HepG2 (cell line): ENCODE results near the gene GABBR2. TPM values are rescaled to one million over a fixed set of nuclear protein-coding genes. Genes with fewer than 3 reads are reported as not detected.
"Not testable (repeated sequence)": the region's sequence is repeated elsewhere in the genome, so short reads cannot be mapped to it uniquely, and the experiment has no call there.

Source experiments
- ATAC-seq: fragments of 200-7000 bp; cut with Tn5 transposase; 3 replicates; pipeline ENCODE4 v1.9.1; 2020; ENCODE audit warnings: mild to moderate bottlenecking, moderate library complexity
- BruUV-seq: library from RNA; stranded (reverse); fragments of 400-500 nt; replicated peaks from 2 replicates; lab custom pipeline; 2021; lab: Mats Ljungman, UMichigan
- CTCF ChIA-PET: fragments of 300-600 bp; formaldehyde crosslinking; extraction: SDS; loops from one replicate; lab custom pipeline; 2021; ENCODE audit warnings: low total read pairs, inconsistent platforms, low intra/inter-chr PET ratio; lab: Yijun Ruan, JAX
- POLR2A ChIA-PET: fragments of 350-600 bp; sonication (Branson Sonifier 250); formaldehyde crosslinking; loops from one replicate; lab custom pipeline; 2020; ENCODE audit warnings: antibody characterized with exemption, inconsistent platforms; lab: Yijun Ruan, JAX
- DNase-seq: peaks from one replicate; pipeline ENCODE4 v3.0.0-alpha.2; 2015; ENCODE audit warnings: low spot score
- FAIRE-seq: peaks from 3 replicates; lab custom pipeline; 2011; peaks lifted over from hg19 to GRCh38; lab: Jason Lieb, UNC
- H2AFZ ChIP-seq: one replicate; pipeline ENCODE4 v1.6.1; 2011; ENCODE audit warnings: low read length, inconsistent platforms
- H3K27ac ChIP-seq: fragments of 300-600 bp; 3 replicates; pipeline ENCODE4 v1.8.0; 2011; ENCODE audit warnings: mixed run types, mild to moderate bottlenecking, mixed read lengths, low read length, inconsistent platforms; ENCODE audit not compliant: insufficient read depth; ENCODE audit errors: extremely low read length
- H3K27me3 ChIP-seq, 2 experiments: fragments of 200-600 bp in 1 of 2; 2 replicates in 1 of 2; 3 replicates in 1 of 2; pipeline versions ENCODE4 v1.6.0 to v1.8.0; 2011; ENCODE audit warnings: low read length in 2 of 2, mild to moderate bottlenecking in 2 of 2, moderate library complexity in 2 of 2, inconsistent platforms in 1 of 2; ENCODE audit not compliant: insufficient read depth in 2 of 2, control insufficient read depth in 1 of 2
- H3K36me3 ChIP-seq, 2 experiments: fragments of 200-600 bp in 1 of 2; replicated peaks in 1 of 2; 2 replicates in 1 of 2; 3 replicates in 1 of 2; pipeline versions ENCODE4 v1.5.1 to v1.8.0; 2011; ENCODE audit warnings: low read length in 2 of 2, inconsistent platforms in 1 of 2; ENCODE audit not compliant: insufficient read depth in 2 of 2, control insufficient read depth in 1 of 2
- H3K4me1 ChIP-seq: 2 replicates; pipeline ENCODE4 v1.5.1; 2012; ENCODE audit warnings: low read length, inconsistent platforms; ENCODE audit not compliant: insufficient read depth
- H3K4me2 ChIP-seq: 2 replicates; pipeline ENCODE4 v1.6.0; 2011; ENCODE audit warnings: low read depth, low read length, inconsistent platforms
- H3K4me3 ChIP-seq, 3 experiments: fragments of 200-600 bp in 1 of 3; sonication (generic), shearing (Covaris generic) in 1 of 3; replicated peaks in 1 of 3; 2 replicates each; pipeline ENCODE4 v1.5.1; 2011 to 2016; ENCODE audit warnings: low read length in 3 of 3, inconsistent platforms in 2 of 3, low read depth in 2 of 3, mild to moderate bottlenecking in 2 of 3, control low read depth in 1 of 3, mixed read lengths in 1 of 3; ENCODE audit not compliant: insufficient read depth in 1 of 3
- H3K79me2 ChIP-seq: one replicate; pipeline ENCODE4 v1.6.1; 2011; ENCODE audit warnings: low read length, inconsistent platforms; ENCODE audit not compliant: insufficient read depth
- H3K9ac ChIP-seq: 2 replicates; pipeline ENCODE4 v1.6.0; 2011; ENCODE audit warnings: mild to moderate bottlenecking, low read depth, low read length, inconsistent platforms; ENCODE audit not compliant: insufficient read depth
- H3K9me3 ChIP-seq: 2 replicates; pipeline ENCODE4 v1.5.1; 2012; ENCODE audit warnings: mild to moderate bottlenecking, low read length
- H4K20me1 ChIP-seq: 2 replicates; pipeline ENCODE4 v1.6.0; 2011; ENCODE audit warnings: inconsistent platforms, mild to moderate bottlenecking, low read length, moderate library complexity; ENCODE audit not compliant: insufficient read depth
- FOXP4 ChIP-seq: sonication (generic); formaldehyde crosslinking; IDR thresholded peaks from 2 replicates; pipeline ENCODE4 v1.4.0; 2020; ENCODE audit warnings: missing genetic modification reagents
- KDM1A ChIP-seq: IDR thresholded peaks from 2 replicates; pipeline ENCODE4 v1.6.1; 2016; ENCODE audit warnings: missing compliant biosample characterization
- MBNL3 ChIP-seq: fragments of 250-450 bp; sonication (Bioruptor Pico); conservative IDR thresholded peaks from 2 replicates; pipeline ENCODE4 v1.8.0; 2022; ENCODE audit warnings: mild to moderate bottlenecking, inconsistent platforms
- NR2F1 ChIP-seq, 2 experiments: fragments of 450-650 bp in 1 of 2; formaldehyde crosslinking in 1 of 2; IDR thresholded peaks; 2 replicates each; pipeline versions ENCODE4 v1.5.0 to v1.6.1; 2016 to 2020; ENCODE audit warnings: mild to moderate bottlenecking in 1 of 2, missing compliant biosample characterization in 1 of 2, missing genetic modification reagents in 1 of 2, moderate library complexity in 1 of 2
- SPEN ChIP-seq: sonication (generic); formaldehyde crosslinking; IDR thresholded peaks from 2 replicates; pipeline ENCODE4 v1.5.1; 2020; ENCODE audit warnings: low read depth, mild to moderate bottlenecking, missing genetic modification reagents
- THAP11 ChIP-seq: IDR thresholded peaks from 2 replicates; pipeline ENCODE4 v1.6.1; 2016; ENCODE audit warnings: missing biosample characterization, missing genetic modification reagents
- ZBTB7B ChIP-seq: sonication (generic); formaldehyde crosslinking; IDR thresholded peaks from 2 replicates; pipeline ENCODE4 v1.4.0; 2020; ENCODE audit warnings: missing genetic modification reagents
- ZFP37 ChIP-seq: sonication (generic); formaldehyde crosslinking; IDR thresholded peaks from 2 replicates; pipeline ENCODE4 v1.4.0; 2020; ENCODE audit warnings: missing genetic modification reagents, borderline replicate concordance
- ZFYVE20 ChIP-seq: sonication (generic); formaldehyde crosslinking; IDR thresholded peaks from 2 replicates; pipeline ENCODE4 v1.8.0; 2023; ENCODE audit warnings: low read depth, mild to moderate bottlenecking, moderate library complexity, missing genetic modification reagents, borderline replicate concordance
- ZNF101 ChIP-seq: sonication (generic); formaldehyde crosslinking; IDR thresholded peaks from 2 replicates; pipeline ENCODE4 v1.4.0; 2020; ENCODE audit warnings: mild to moderate bottlenecking, low read depth, missing genetic modification reagents, borderline replicate concordance
- ZNF414 ChIP-seq: sonication (generic); formaldehyde crosslinking; IDR thresholded peaks from 2 replicates; pipeline ENCODE4 v1.5.0; 2020; ENCODE audit warnings: missing genetic modification reagents
- WGBS: methylation state at CpG from one replicate; pipeline ENCODE4 v1.1.6; 2017; ENCODE audit warnings: low lambda C conversion rate; 5-methylcytosine and 5-hydroxymethylcytosine counted together
- in situ Hi-C: cut with HindIII; loops from 2 replicates; pipeline ENCODE4 v1.10.0; 2017; ENCODE audit warnings: low pct_unique_long_range_greater_than_20kb; ENCODE audit not compliant: extremely low pct_ligation_motif_present
- intact Hi-C: fragments of 100-400 bp; cut with micrococcal nuclease; formaldehyde crosslinking; loops from one replicate; pipeline ENCODE4 v1.10.0; 2022; ENCODE audit not compliant: unreplicated experiment
- polyA plus RNA-seq, 8 experiments: library from polyadenylated mRNA; depleted of rRNA in 3 of 8; stranded (reverse) in 7 of 8; unstranded in 1 of 8; fragments of >200 nt; fragmentation: Illumina TruSeq in 4 of 8; extraction: Trizol in 4 of 8; gene quantifications; 2 replicates each; pipeline versions ENCODE4 v1.2.1 to v1.2.3, GENCODE V29; 2011 to 2016; ENCODE audit warnings: low read depth in 4 of 8, missing spikeins in 1 of 8, mixed read lengths in 1 of 8; ENCODE audit not compliant: insufficient read depth in 1 of 8
- total RNA-seq, 5 experiments: library from RNA; depleted of rRNA; stranded (reverse); fragments of >200 nt; fragmentation: Illumina TruSeq; extraction: Trizol; gene quantifications; 2 replicates each; pipeline ENCODE4 v1.2.3, GENCODE V29; 2016; ENCODE audit warnings: low read depth in 1 of 5
- TF ChIP-seq, protein P1 (sequence below): sonication (generic); formaldehyde crosslinking; IDR thresholded peaks from 2 replicates; pipeline ENCODE4 v1.5.1; 2020; ENCODE audit warnings: missing genetic modification reagents, mild to moderate bottlenecking, borderline replicate concordance

Gene GABBR2
- total and polyA plus RNA-seq, 2 of the 13 experiments (the other 11 are each of a cell fraction or from before 2014, with no cell fraction given), result 0.02 TPM; not detected in 1

DNA sequence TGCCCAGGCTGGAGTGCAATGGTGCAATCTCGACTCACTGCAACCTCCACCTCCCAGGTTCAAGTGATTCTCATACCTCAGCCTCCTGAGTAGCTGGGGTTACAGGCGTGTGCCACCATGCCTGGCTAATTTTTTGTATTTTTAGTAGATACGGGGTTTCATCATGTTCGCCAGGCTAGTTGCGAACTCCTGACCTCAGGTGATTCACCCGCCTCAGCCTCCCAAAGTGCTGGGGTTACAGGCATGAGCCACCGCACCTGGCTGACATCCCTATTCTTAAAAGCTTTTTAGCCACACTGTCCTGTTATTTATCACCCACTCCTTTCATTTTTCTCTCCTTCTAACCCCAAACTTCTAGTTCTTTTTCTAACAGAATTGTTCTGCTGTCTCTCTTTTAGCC, 425.6 kb downstream of the GABBR2 start:
- H3K27ac ChIP-seq, H3K4me2 ChIP-seq, H3K4me1 ChIP-seq, CTCF ChIA-PET, ATAC-seq, intact Hi-C loops, H4K20me1 ChIP-seq, BruUV-seq, H2AFZ ChIP-seq, H3K9me3 ChIP-seq, H3K9ac ChIP-seq, in situ Hi-C loops, H3K36me3 ChIP-seq, FAIRE-seq, DNase-seq, H3K4me3 ChIP-seq, POLR2A ChIA-PET, H3K79me2 ChIP-seq: not testable (repeated sequence)
- peaks cover 5 to 52% of the 10 kb centered on the region in 2 experiments; a peak in 3 of 5 replicates for H3K27me3 ChIP-seq
- 21% methylated on average over 7 of the region's 7 CpGs for WGBS

DNA sequence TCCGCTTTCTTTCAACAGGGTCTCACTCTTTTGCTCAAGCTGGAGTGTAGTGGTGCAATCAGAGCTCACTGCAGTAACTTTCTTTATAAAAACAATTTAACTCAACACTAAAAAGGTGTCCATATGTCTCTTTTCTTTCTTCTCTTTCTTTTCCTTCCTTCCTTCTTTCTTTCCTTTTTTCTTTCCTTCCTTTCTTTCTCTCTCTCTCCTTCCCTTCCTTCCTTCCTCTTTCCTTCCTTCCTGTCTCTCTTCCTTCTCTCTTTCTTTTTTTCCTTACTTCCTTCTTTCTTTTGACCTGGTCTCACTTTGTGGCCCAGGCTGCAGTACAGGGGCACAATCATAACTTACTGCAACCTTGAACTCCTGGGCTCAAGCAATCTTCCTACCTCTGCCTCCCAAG, 427.5 kb downstream of the GABBR2 start:
- FAIRE-seq, result no peak
- no peaks in the 10 kb centered on the region for H3K36me3 ChIP-seq
- H4K20me1 ChIP-seq, result no peaks in the 10 kb centered on the region
- H3K9me3 ChIP-seq, result no peaks in the 10 kb centered on the region
- H2AFZ ChIP-seq, result no peak overlapping the region
- H3K4me2 ChIP-seq, result no peak overlapping the region
- no peak overlapping the region for H3K27ac ChIP-seq
- no peaks in the 10 kb centered on the region for H3K4me1 ChIP-seq
- POLR2A ChIA-PET, result no interaction called here
- no peak overlapping the region for H3K4me3 ChIP-seq
- intact Hi-C loops (no loop called here), in situ Hi-C loops (no loop called here)
- peaks cover 3 to 44% of the 10 kb centered on the region in 2 experiments; a peak in 3 of 5 replicates for H3K27me3 ChIP-seq
- no peak for ATAC-seq
- no peak for DNase-seq
- H3K79me2 ChIP-seq, result no peaks in the 10 kb centered on the region
- CTCF ChIA-PET, result no interaction called here
- 67% methylated on average over 1 of the region's 1 CpG for WGBS
- BruUV-seq, result no TSS peak
- no peak overlapping the region for H3K9ac ChIP-seq
- TF ChIP-seq ZNF101 (CRISPR knock-in tag) (no peak), SPEN (CRISPR knock-in tag) (no peak), THAP11 (CRISPR knock-in tag) (no peak), KDM1A (CRISPR knock-in tag) (no peak), FOXP4 (CRISPR knock-in tag) (no peak), ZFYVE20 (CRISPR knock-in tag) (no peak), ZFP37 (CRISPR knock-in tag) (no peak), ZBTB7B (no peak), ZNF414 (no peak), NR2F1 (CRISPR knock-in tag; IDR thresholded peaks at IDR 0.05) (no peak), MBNL3 (CRISPR knock-in tag) (no peak)
- TF ChIP-seq, protein P1, sequence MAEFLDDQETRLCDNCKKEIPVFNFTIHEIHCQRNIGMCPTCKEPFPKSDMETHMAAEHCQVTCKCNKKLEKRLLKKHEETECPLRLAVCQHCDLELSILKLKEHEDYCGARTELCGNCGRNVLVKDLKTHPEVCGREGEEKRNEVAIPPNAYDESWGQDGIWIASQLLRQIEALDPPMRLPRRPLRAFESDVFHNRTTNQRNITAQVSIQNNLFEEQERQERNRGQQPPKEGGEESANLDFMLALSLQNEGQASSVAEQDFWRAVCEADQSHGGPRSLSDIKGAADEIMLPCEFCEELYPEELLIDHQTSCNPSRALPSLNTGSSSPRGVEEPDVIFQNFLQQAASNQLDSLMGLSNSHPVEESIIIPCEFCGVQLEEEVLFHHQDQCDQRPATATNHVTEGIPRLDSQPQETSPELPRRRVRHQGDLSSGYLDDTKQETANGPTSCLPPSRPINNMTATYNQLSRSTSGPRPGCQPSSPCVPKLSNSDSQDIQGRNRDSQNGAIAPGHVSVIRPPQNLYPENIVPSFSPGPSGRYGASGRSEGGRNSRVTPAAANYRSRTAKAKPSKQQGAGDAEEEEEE (CRISPR knock-in tag), result no peak
